HepG2 (cell line): Measurements from ENCODE around the gene SAPCD1. TPM values are rescaled to one million over a fixed set of nuclear protein-coding genes. Genes with fewer than 3 reads are reported as not detected.
A peak's percentile ranks its signal among the peaks of the same experiment; 100 is the strongest.

Experiments used
- AGO1 ChIP-seq: fragments of 200-400 bp; formaldehyde crosslinking; IDR thresholded peaks from 2 replicates; pipeline ENCODE4 v1.6.1; 2017; ENCODE audit warnings: mild to moderate bottlenecking, low read depth, low read length, moderate library complexity; ENCODE audit not compliant: poor library complexity, severe bottlenecking
- GFI1 ChIP-seq: sonication (generic); formaldehyde crosslinking; IDR thresholded peaks from 2 replicates; pipeline ENCODE4 v1.5.0; 2020; ENCODE audit warnings: missing genetic modification reagents, mild to moderate bottlenecking, borderline replicate concordance
- HNF4G ChIP-seq, 2 experiments: sonication (generic) in 1 of 2; formaldehyde crosslinking in 1 of 2; IDR thresholded peaks; 2 replicates each; pipeline versions ENCODE4 v1.4.0 to v1.6.1; 2011 to 2020; ENCODE audit warnings: borderline replicate concordance in 2 of 2, low read depth in 2 of 2, mild to moderate bottlenecking in 2 of 2, low read length in 1 of 2, missing genetic modification reagents in 1 of 2, moderate library complexity in 1 of 2
- MED8 ChIP-seq: sonication (generic); formaldehyde crosslinking; IDR thresholded peaks from 2 replicates; pipeline ENCODE4 v1.8.1; 2023; ENCODE audit warnings: mild to moderate bottlenecking, missing genetic modification reagents; ENCODE audit not compliant: insufficient replicate concordance
- NBN ChIP-seq: fragments of 450-650 bp; conservative IDR thresholded peaks from 2 replicates; pipeline ENCODE4 v1.6.1; 2017
- ONECUT2 ChIP-seq: sonication (generic); formaldehyde crosslinking; IDR thresholded peaks from 2 replicates; pipeline ENCODE4 v1.4.0; 2020; ENCODE audit warnings: missing genetic modification reagents
- RARA ChIP-seq: IDR thresholded peaks from 2 replicates; pipeline ENCODE4 v1.6.1; 2016; ENCODE audit warnings: missing genetic modification reagents, missing compliant biosample characterization
- RBAK ChIP-seq: sonication (generic); formaldehyde crosslinking; IDR thresholded peaks from 2 replicates; pipeline ENCODE4 v1.5.1; 2020; ENCODE audit warnings: mild to moderate bottlenecking, missing genetic modification reagents
- REL ChIP-seq: sonication (generic); formaldehyde crosslinking; conservative IDR thresholded peaks from 2 replicates; pipeline ENCODE4 v1.8.0; 2022; ENCODE audit warnings: mild to moderate bottlenecking, missing genetic modification reagents, moderate library complexity
- SATB2 ChIP-seq: sonication (generic); formaldehyde crosslinking; IDR thresholded peaks from 2 replicates; pipeline ENCODE4 v1.5.0; 2020; ENCODE audit warnings: missing genetic modification reagents
- SP4 ChIP-seq: sonication (generic); formaldehyde crosslinking; IDR thresholded peaks from 2 replicates; pipeline ENCODE4 v1.8.1; 2023; ENCODE audit warnings: mild to moderate bottlenecking, missing genetic modification reagents
- STAT5B ChIP-seq: sonication (generic); formaldehyde crosslinking; IDR thresholded peaks from 2 replicates; pipeline ENCODE4 v1.4.0; 2020; ENCODE audit warnings: missing genetic modification reagents
- TBX2 ChIP-seq: sonication (generic); formaldehyde crosslinking; IDR thresholded peaks from 2 replicates; pipeline ENCODE4 v1.5.0; 2020; ENCODE audit warnings: missing genetic modification reagents, mild to moderate bottlenecking, borderline replicate concordance
- ZIK1 ChIP-seq: sonication (generic); formaldehyde crosslinking; IDR thresholded peaks from 2 replicates; pipeline ENCODE4 v1.5.0; 2020; ENCODE audit warnings: mild to moderate bottlenecking, low read depth, missing genetic modification reagents, borderline replicate concordance
- ZNF136 ChIP-seq: sonication (generic); formaldehyde crosslinking; IDR thresholded peaks from 2 replicates; pipeline ENCODE4 v1.8.1; 2022; ENCODE audit warnings: low read depth, mild to moderate bottlenecking, moderate library complexity, missing genetic modification reagents
- ZNF331 ChIP-seq: sonication (generic); formaldehyde crosslinking; IDR thresholded peaks from 2 replicates; pipeline ENCODE4 v1.4.0; 2020; ENCODE audit warnings: missing genetic modification reagents
- ZNF891 ChIP-seq: sonication (generic); formaldehyde crosslinking; IDR thresholded peaks from 2 replicates; pipeline ENCODE4 v1.5.0; 2020; ENCODE audit warnings: mild to moderate bottlenecking, missing genetic modification reagents
- polyA plus RNA-seq, 8 experiments: library from polyadenylated mRNA; depleted of rRNA in 3 of 8; stranded (reverse) in 7 of 8; unstranded in 1 of 8; fragments of >200 nt; fragmentation: Illumina TruSeq in 4 of 8; extraction: Trizol in 4 of 8; gene quantifications; 2 replicates each; pipeline versions ENCODE4 v1.2.1 to v1.2.3, GENCODE V29; 2011 to 2016; ENCODE audit warnings: low read depth in 4 of 8, missing spikeins in 1 of 8, mixed read lengths in 1 of 8; ENCODE audit not compliant: insufficient read depth in 1 of 8
- total RNA-seq, 5 experiments: library from RNA; depleted of rRNA; stranded (reverse); fragments of >200 nt; fragmentation: Illumina TruSeq; extraction: Trizol; gene quantifications; 2 replicates each; pipeline ENCODE4 v1.2.3, GENCODE V29; 2016; ENCODE audit warnings: low read depth in 1 of 5
- TF ChIP-seq, protein P1 (sequence below): sonication (generic); formaldehyde crosslinking; IDR thresholded peaks from 2 replicates; pipeline ENCODE4 v1.4.0; 2020; ENCODE audit warnings: mild to moderate bottlenecking, missing genetic modification reagents
- TF ChIP-seq, protein P2 (sequence below): sonication (generic); formaldehyde crosslinking; conservative IDR thresholded peaks from 2 replicates; pipeline ENCODE4 v1.8.0; 2022; ENCODE audit warnings: mild to moderate bottlenecking, moderate library complexity, missing genetic modification reagents

Gene SAPCD1
- total and polyA plus RNA-seq, 2 of the 13 experiments (the other 11 are each of a cell fraction or from before 2014, with no cell fraction given) = 2.5 to 3.9 TPM

DNA sequence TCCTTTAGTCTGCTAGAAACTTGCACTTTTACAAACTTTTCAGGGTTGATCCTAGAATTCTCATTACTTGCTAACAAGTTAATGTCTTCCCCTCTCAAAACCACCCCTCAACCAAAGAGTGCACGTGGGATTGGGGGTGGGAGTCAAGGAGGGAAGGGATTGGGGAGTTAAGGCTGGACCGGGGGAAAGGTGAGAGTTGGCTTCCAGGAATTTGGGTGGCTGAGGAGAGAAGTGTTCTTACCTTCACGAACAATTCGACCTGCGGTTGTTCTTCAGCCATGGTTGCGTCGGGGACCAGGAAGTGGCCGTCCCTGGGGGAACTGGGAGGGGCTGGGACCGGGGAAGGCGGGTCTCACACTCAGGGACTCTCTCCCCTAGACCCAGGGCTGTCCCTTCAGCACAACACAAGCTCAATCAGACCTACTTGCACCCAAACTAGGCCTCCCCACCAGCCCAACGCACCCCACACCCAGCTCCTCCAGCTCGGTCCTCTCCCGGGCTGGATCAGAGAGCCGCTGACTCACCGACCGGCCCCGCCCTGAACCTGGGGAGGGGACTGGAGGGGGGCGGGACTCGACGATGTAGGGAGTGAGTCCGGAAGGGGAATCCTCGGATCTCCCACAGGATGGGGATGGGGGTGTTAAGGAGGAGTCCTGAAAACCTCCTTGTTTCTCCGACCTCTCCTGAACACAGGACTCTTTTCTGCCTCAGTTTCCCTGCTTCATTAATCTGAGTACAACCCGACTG lies 26.3 kb upstream of the SAPCD1 start, which contains the start of gene CLIC1 (continued):
- TF ChIP-seq, protein P1, sequence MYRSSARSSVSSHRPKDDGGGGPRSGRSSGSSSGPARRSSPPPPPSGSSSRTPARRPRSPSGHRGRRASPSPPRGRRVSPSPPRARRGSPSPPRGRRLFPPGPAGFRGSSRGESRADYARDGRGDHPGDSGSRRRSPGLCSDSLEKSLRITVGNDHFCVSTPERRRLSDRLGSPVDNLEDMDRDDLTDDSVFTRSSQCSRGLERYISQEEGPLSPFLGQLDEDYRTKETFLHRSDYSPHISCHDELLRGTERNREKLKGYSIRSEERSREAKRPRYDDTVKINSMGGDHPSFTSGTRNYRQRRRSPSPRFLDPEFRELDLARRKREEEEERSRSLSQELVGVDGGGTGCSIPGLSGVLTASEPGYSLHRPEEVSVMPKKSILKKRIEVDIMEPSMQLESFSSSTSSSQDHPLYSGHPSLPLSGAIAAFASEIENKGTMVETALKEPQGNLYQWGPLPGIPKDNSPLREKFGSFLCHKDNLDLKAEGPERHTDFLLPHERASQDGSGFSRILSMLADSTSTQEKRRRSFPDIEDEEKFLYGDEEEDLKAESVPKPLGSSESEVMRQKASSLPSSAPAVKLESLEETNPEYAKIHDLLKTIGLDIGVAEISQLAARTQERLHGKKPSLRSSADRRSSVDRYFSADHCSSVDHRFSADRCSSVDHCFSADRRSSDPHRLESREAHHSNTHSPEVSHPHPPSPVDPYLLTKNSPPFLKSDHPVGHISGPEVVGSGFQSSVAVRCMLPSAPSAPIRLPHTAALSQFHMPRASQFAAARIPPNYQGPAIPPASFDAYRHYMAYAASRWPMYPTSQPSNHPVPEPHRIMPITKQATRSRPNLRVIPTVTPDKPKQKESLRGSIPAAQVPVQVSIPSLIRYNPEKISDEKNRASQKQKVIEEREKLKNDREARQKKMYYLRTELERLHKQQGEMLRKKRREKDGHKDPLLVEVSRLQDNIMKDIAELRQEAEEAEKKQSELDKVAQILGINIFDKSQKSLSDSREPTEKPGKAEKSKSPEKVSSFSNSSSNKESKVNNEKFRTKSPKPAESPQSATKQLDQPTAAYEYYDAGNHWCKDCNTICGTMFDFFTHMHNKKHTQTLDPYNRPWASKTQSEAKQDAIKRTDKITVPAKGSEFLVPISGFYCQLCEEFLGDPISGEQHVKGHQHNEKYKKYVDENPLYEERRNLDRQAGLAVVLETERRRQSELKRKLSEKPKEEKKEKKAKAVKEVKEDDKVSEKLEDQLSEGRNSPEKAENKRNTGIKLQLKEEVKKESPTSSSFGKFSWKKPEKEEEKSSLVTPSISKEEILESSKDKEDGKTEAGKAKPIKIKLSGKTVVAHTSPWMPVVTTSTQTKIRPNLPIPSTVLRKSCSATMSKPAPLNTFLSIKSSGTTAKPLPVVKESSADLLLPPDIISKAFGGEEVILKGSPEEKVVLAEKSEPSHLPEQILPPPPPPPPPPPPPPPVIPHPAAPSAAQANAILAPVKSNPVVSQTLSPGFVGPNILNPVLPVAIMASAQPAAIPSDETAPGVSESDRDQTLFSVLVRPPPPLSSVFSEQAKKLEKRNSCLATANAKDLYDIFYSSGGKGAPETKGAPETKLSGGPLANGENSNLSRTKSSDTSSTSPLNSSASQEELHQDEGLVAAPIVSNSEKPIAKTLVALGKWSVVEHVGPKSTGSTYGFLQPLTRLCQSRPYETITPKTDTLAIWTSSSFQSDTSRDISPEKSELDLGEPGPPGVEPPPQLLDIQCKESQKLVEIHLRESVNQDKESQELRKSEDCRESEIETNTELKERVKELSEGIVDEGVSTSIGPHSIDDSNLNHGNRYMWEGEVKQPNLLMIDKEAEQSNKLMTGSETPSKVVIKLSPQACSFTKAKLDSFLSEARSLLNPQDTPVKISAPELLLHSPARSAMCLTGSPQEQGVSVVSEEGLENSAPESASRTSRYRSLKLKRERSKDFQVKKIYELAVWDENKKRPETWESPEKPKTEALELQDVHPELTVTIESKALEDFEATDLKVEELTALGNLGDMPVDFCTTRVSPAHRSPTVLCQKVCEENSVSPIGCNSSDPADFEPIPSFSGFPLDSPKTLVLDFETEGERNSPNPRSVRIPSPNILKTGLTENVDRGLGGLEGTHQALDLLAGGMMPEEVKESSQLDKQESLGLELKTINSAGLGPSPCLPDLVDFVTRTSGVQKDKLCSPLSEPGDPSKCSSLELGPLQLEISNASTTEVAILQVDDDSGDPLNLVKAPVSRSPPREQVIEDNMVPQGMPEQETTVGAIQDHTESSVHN (CRISPR knock-in tag) = 0 out of 2 replicates have a peak, but pooled peaks have one; percentile 22
- TF ChIP-seq ZNF331 (CRISPR knock-in tag) (peak; percentile 84), RBAK (CRISPR knock-in tag) (no peak), RARA (peak; percentile 68), MED8 (peak; percentile 69), SP4 (CRISPR knock-in tag) (peak; percentile 81), AGO1 (no peak), SATB2 (CRISPR knock-in tag) (no peak), ZNF891 (peak; percentile 69), STAT5B (peak; percentile 39; the same call in 1 of the 2 replicates), TBX2 (CRISPR knock-in tag) (peak; percentile 76; the same call in 1 of the 2 replicates), ONECUT2 (CRISPR knock-in tag) (no peak), GFI1 (CRISPR knock-in tag) (no peak), NBN (no peak), ZIK1 (no peak; the same call in none of the 2 replicates), HNF4G (IDR thresholded peaks at IDR 0.05; ENCODE audit: borderline replicate concordance, low read depth, low read length) (peak; percentile 36; the same call in 1 of the 2 replicates), HNF4G (CRISPR knock-in tag; IDR thresholded peaks at IDR 0.05; ENCODE audit: borderline replicate concordance, low read depth) (peak; percentile 65; the same call in 1 of the 2 replicates), ZNF136 (CRISPR knock-in tag) (no peak), REL (CRISPR knock-in tag) (peak; percentile 79; the same call in 1 of the 2 replicates)
- TF ChIP-seq, protein P2, sequence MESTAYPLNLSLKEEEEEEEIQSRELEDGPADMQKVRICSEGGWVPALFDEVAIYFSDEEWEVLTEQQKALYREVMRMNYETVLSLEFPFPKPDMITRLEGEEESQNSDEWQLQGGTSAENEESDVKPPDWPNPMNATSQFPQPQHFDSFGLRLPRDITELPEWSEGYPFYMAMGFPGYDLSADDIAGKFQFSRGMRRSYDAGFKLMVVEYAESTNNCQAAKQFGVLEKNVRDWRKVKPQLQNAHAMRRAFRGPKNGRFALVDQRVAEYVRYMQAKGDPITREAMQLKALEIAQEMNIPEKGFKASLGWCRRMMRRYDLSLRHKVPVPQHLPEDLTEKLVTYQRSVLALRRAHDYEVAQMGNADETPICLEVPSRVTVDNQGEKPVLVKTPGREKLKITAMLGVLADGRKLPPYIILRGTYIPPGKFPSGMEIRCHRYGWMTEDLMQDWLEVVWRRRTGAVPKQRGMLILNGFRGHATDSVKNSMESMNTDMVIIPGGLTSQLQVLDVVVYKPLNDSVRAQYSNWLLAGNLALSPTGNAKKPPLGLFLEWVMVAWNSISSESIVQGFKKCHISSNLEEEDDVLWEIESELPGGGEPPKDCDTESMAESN (CRISPR knock-in tag) = peak; percentile 45; the same call in 1 of the 2 replicates
